GM21367 (cell line): ENCODE measurements around the gene HEY2.
"Not testable (repeated sequence)": the region's sequence is repeated elsewhere in the genome, so short reads cannot be mapped to it uniquely, and the experiment has no call there.

Source experiments
- ATAC-seq: cut with Tn5 transposase; IDR thresholded peaks from one replicate; pipeline ENCODE4 v1.9.1; 2021; ENCODE audit not compliant: unreplicated experiment

The HEY2 gene

GRCh38 chr6:125769147-125769783 lies 19.8 kb downstream of the HEY2 start:
- no peak for ATAC-seq

DNA sequence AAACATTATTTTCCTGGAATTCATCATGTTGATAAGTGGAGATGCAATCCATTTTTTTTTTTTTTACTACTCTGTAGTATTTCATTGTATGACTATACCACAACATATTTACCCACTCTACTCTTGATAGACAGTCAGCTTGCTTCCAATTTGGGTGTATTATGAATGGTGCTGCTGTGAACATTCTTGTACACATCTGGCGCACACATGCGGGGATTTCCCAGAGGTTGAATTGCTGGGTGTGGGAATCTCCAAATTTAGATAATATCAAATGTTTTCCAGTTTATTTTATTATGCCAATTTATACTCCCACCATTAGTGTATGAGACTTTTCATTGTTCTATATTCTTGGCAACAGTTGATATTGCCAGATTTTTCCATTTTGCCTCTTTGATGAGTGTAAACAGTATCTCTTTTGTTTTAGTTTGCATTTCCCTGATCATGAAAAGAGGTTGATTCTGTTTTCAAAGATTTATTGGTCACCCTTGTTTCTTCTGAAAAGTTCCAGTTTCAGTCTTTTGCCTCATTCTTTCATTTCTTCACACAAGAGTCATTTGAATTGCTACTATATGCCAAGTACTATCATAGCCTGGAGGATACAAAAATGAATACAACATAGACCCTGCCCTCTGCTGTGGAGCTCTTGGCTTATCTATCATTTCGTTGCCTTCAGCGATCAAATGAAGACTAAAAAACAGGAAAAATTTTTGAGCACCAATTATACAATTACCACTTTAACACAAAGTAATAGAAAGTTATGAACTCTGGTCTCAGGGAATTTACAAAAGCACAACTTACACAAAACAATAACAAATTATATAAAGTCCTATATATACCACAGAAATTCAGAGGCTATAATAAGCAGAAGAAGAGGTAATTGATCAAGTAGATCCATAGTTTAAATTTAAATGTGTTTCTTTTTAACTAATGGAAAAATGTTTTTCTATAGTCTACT lies 24.2 kb downstream of the HEY2 start:
- no peak for ATAC-seq

DNA sequence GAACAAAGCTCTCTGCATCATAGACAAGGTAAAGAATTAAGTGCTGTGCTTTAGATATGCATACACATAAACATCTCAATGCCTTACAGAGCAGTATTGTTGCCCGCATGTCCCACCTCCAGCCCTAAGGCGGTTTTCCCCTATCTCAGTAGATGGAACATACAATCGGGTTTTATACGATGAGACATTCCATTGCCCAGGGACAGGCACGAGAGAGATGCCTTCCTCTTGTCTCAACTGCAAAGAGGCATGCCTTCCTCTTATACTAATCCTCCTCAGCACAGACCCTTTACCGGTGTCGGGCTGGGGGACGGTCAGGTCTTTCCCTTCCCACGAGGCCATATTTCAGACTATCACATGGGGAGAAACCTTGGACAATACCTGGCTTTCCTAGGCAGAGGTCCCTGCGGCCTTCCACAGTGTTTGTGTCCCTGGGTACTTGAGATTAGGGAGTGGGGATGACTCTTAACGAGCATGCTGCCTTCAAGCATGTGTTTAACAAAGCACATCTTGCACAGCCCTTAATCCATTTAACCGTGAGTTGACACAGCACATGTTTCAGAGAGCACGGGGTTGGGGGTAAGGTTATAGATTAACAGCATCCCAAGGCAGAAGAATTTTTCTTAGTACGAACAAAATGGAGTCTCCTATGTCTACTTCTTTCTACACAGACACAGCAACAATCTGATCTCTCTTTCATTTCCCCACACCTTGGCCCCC lies 26.8 kb downstream of the HEY2 start:
- ATAC-seq, result not testable (repeated sequence)

GRCh38 chr6:125779924-125780539 lies 30.6 kb downstream of the HEY2 start:
- ATAC-seq, result peak; percentile 78

DNA sequence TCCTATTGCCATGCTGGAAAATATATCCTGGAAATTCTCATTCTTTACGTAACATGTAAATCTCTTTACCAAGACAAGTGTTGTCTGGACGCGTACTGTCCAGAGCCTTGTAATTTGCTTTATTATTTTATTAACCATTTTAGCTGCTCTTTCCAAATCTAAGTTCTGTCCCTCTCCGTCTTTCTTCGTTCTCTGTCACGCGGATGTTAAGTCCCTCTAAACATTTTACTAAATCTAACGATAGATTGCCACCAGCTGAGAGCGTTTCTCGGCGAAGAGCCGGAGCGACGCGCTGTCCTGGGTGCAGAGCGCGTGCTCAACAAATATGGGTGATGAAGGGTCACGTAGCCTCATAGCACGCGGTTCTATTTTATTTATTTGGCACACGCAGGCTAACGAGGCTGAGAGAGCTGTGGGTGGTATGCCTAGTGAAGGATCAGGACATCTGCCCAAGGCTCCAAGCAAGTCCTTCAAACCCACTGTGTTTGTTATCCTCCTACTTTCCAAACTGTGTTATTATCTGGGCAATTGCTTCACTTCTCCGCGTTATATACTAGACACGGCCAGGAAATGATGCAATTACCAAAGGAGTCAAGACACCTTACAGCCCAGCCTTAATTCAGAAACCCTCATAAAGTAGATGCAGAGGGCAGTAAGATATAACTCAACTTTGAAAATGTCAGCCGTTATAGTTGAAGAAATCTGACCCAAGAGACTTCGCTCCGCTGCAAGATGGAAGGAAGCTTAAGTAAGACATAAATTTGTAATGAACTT lies 31.3 kb downstream of the HEY2 start:
- ATAC-seq, result peak; percentile 72

- peak; percentile 29 for ATAC-seq
These were observed 32.0 kb downstream of the HEY2 start for GRCh38 chr6:125781314-125781868.

DNA sequence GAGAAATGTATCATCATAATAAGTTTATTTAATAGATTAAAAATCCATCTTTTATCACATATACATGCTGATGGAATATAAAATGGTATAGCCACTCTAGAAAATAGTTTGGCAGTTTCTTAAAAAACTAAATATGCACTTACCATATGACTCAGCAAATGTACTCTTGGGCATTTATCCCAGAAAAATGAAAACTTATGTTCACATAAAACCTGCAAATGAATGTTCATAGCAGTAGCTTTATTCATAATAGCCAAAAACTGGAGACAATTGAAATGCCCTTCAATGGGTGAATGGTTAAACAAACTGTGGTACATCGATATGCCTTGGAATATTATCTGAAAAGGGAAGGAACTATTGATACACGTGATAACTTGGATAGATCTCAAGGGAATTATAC lies 34.9 kb downstream of the HEY2 start:
- no peak for ATAC-seq

- ATAC-seq, result no peak
These were observed 38.4 kb downstream of the HEY2 start for GRCh38 chr6:125787791-125788190.

- ATAC-seq, result no peak
These were observed 39.7 kb downstream of the HEY2 start for GRCh38 chr6:125789167-125789566.

DNA sequence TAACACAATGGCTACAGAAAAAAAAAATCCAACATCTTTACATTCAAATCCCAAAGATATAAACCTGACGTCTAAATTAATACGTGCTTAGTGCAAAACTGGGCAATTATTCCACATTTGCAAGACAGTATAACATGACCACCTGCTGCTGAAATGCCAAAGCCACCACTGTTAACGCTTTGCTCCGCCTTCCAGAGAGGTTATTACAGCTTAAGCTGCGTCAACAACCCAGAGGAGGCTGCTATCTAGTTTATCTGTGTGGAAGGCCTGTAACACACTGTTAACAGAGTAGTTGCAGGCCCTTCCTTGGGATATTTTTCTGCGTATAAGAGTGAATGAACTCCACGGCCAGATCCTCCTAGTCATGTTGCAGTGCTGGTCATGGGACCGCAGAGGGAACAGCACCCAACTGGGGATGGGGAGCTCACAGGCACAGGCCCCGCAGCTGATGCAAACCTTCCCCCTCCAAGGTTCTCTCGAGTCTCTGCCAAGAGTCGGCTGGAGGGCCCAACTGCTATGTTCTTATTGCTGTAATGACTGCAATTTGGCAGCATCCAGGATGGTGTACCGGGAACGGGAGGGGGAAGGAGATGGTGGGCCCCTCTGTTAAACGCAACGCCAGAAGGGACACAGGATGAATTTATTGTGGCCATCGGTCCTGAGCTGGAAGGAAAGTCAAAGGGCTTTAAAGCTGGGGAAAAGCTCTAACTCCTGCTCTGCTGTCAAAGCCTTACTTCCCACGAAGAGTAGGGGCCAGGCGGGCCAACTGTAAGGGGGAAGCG lies 40.3 kb downstream of the HEY2 start:
- peak; percentile 22 for ATAC-seq

- ATAC-seq, result peak; percentile 60
These were observed 41.1 kb downstream of the HEY2 start, which contains the start of gene NCOA7 for GRCh38 chr6:125790358-125791150. Gene NCOA7, plus strand, starts transcription at chr6:125790960. Its CDS starts 24,395 bp downstream, at chr6:125815355.

GRCh38 chr6:125791151-125791819 lies 41.9 kb downstream of the HEY2 start:
- peak; percentile 33 for ATAC-seq

DNA sequence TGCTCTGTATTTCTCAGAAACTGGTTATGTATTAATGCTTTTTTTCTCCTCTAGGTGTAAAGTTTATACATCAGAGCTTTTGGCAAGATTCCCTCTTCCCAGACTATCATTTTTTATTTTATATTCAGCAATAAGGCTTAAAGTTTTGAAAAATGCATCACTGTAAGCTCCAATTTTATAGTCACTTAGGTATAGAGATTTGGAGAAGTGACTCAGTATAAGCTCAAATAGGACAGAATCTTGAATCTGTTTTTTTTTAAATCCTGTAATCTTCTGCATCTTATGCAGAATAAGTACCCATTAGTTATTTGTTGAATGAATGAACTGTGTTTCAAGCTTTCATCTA lies 42.4 kb downstream of the HEY2 start:
- no peak for ATAC-seq

DNA sequence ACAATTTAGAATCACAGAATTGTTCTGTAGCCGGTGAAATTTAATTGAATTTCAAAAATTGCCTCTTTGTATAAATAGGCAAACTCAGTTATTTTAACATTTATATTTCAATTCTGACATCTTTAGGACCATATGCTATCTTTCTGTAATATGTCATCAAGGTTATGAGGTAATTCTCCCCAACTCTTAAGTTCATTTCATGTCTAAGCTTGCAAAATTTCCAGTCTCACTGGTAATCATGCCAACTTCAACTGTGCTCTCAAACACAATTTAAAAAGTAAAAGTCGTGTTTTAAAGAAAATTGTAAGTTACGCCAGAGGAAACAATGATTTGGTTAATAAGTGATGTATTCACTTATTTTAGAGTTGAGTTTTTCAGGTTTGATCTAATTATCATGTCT lies 42.7 kb downstream of the HEY2 start:
- ATAC-seq, result no peak

DNA sequence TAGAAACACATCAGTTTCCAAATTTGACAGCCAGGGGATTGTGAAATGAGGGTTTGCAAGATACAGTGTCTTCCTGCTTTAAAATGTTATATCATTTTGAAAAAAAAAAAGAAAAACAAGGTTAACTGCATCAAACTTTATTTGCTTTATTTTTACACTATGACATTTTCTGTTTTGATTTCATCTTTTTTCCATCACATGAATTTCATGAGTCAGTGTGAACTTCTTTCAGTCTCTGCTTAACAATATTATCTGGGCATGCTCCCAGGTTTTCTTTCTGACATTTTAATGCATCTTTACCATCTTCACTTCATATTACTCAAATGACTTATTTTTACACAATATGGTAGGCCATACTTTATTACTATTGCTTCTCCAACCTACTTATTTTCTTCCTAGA lies 43.2 kb downstream of the HEY2 start:
- ATAC-seq, result no peak

GRCh38 chr6:125793280-125793679 lies 43.8 kb downstream of the HEY2 start:
- ATAC-seq, result no peak

GRCh38 chr6:125793863-125794262 lies 44.4 kb downstream of the HEY2 start:
- ATAC-seq, result peak; percentile 13
